Tibial nerve (tissue), 4 donors: ENCODE measurements around the gene ZMYND11. TPM values are rescaled to one million over a fixed set of nuclear protein-coding genes. Genes with fewer than 3 reads are reported as not detected.
A peak's percentile ranks its signal among the peaks of the same experiment; 100 is the strongest.

Experiments used
- DNase-seq, 2 donors: peaks; one replicate each; pipeline ENCODE4 v3.0.0-alpha.2; 2019; ENCODE audit warnings: low spot score in 2 of 2
- H3K27ac ChIP-seq, 4 donors: fragments of 200-600 bp; sonication (generic) in 3 of 4; one replicate each; pipeline ENCODE4 v1.5.1; 2017 to 2019; ENCODE audit warnings: mild to moderate bottlenecking in 1 of 4
- H3K27me3 ChIP-seq, 2 donors: fragments of 200-600 bp; sonication (generic) in 1 of 2; one replicate each; pipeline versions ENCODE4 v1.5.1 to v1.6.0; 2017 to 2019
- H3K36me3 ChIP-seq, 3 donors: fragments of 200-600 bp; sonication (generic); one replicate each; pipeline ENCODE4 v1.5.1; 2018 to 2019
- H3K4me1 ChIP-seq, 4 donors: fragments of 200-600 bp; sonication (generic) in 3 of 4; one replicate each; pipeline ENCODE4 v1.5.1; 2017 to 2019
- H3K4me3 ChIP-seq, 4 donors: fragments of 200-600 bp; sonication (generic) in 3 of 4; one replicate each; pipeline ENCODE4 v1.5.1; 2017 to 2019; ENCODE audit warnings: mild to moderate bottlenecking in 1 of 4, moderate library complexity in 1 of 4
- H3K9me3 ChIP-seq, 4 donors: fragments of 200-600 bp; sonication (generic) in 3 of 4; one replicate each; pipeline ENCODE4 v1.5.1; 2017 to 2019
- EP300 ChIP-seq, 2 donors: sonication (generic); formaldehyde crosslinking; IDR thresholded peaks; one replicate each; pipeline ENCODE4 v1.6.1; 2017; ENCODE audit warnings: antibody characterized with exemption in 2 of 2, mild to moderate bottlenecking in 1 of 2
- POLR2A ChIP-seq, 2 donors: fragments of 450-650 bp; IDR thresholded peaks; one replicate each; pipeline ENCODE4 v1.6.1; 2017; ENCODE audit warnings: antibody characterized with exemption in 2 of 2, mild to moderate bottlenecking in 2 of 2, moderate library complexity in 2 of 2
- WGBS, 2 donors: methylation state at CpG; one replicate each; pipeline ENCODE4 v1.1.5; 2018; 5-methylcytosine and 5-hydroxymethylcytosine counted together
- total RNA-seq, 4 donors: library from RNA; depleted of rRNA; stranded (reverse); fragments of >200 nt; gene quantifications; one replicate each; pipeline ENCODE4 v1.1.0, GENCODE V29; 2016
- TF ChIP-seq, protein P1 (sequence below), 5 experiments: fragments of 200-600 bp in 3 of 5; fragments of 450-650 bp in 2 of 5; sonication (generic) in 3 of 5; IDR thresholded peaks; one replicate each; pipeline ENCODE4 v1.5.1; 2016 to 2019; ENCODE audit warnings: antibody characterized with exemption in 5 of 5, mild to moderate bottlenecking in 3 of 5, moderate library complexity in 2 of 5

The ZMYND11 gene
- 10 to 100 TPM; 66.3 to 80.2 (median 69.2) TPM for total RNA-seq

DNA sequence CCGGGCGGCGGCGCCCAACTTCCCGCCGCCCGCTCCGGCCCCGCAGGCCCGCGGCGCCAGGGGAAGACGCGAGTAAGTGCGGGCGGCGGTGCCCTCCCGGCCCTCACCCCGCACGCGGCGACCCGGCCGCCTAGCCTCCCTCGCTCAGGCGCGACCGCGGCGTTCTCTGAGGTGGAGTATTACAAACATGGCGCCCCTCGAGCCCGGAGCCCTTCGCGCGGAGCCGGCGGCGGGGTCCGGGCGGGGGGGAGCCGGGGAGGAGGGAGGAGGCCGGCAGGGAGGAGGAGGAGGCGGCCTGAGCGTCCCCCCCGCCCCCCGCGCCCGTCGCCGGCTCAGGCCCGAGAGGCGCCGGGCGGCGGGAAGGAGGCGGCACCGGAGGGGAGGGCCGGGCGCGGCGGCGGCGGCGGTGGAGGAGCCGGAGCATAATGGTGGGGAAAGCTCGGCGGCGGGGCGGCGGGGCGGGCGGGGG lies at the start of gene ZMYND11:
TSS of gene ZMYND11 (plus strand) at position 324 of the 469 bp plus-strand sequence. CDS start 44,558 bp downstream, outside the sequence.
- DNase-seq = peak; percentile 40 to 41
- Histone ChIP-seq H3K4me1 (peaks cover 2 to 51% (median 24%) of the 10 kb centered on the region in 4 donors), H3K9me3 (no peaks in the 10 kb centered on the region), H3K27ac (peak within 1 kb of the TSS; percentile 97 to 100 (median 98)), H3K27me3 (no peaks in the 10 kb centered on the region), H3K4me3 (peak within 1 kb of the TSS; percentile 69 to 95 (median 84)), H3K36me3 (no peaks in the 10 kb centered on the region)
- TF ChIP-seq POLR2A (IDR thresholded peaks at IDR 0.05) = no peak
- TF ChIP-seq EP300 (IDR thresholded peaks at IDR 0.05) = peak in 1 of 2 donors; percentile 29
- TF ChIP-seq, protein P1, sequence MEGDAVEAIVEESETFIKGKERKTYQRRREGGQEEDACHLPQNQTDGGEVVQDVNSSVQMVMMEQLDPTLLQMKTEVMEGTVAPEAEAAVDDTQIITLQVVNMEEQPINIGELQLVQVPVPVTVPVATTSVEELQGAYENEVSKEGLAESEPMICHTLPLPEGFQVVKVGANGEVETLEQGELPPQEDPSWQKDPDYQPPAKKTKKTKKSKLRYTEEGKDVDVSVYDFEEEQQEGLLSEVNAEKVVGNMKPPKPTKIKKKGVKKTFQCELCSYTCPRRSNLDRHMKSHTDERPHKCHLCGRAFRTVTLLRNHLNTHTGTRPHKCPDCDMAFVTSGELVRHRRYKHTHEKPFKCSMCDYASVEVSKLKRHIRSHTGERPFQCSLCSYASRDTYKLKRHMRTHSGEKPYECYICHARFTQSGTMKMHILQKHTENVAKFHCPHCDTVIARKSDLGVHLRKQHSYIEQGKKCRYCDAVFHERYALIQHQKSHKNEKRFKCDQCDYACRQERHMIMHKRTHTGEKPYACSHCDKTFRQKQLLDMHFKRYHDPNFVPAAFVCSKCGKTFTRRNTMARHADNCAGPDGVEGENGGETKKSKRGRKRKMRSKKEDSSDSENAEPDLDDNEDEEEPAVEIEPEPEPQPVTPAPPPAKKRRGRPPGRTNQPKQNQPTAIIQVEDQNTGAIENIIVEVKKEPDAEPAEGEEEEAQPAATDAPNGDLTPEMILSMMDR (IDR thresholded peaks at IDR 0.05) = peak in 1 of 5 experiments; percentile 4
- 0 to 2% methylated on average over 8 to 10 of the region's 73 CpGs for WGBS, 2 donors

DNA sequence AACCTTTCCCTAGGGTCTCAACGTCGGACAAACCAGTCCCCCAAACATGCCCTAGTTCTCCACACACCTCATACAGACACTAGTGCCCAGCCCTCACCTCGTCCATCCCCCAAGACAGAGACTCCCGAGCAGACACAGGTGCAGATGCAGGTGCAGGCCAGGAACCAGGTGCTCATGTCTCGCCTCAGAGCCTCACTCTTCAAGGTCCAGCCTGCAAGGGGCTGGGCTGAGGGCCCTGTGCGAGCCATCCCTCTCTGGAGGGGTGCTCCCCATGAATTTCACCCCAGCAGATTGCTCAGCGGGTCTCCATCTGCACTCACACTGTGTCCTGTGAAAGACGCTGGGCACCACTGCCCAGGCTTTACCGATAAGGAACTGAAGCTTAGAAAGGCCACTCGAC lies 49.2 kb upstream of the ZMYND11 start:
- DNase-seq = no peak
- H3K36me3 ChIP-seq = no peaks in the 10 kb centered on the region
- no peak overlapping the region for H3K27ac ChIP-seq
- no peaks in the 10 kb centered on the region for H3K27me3 ChIP-seq
- H3K4me3 ChIP-seq = no peak overlapping the region
- TF ChIP-seq, protein P1 (IDR thresholded peaks at IDR 0.05) = no peak
- TF ChIP-seq EP300 (IDR thresholded peaks at IDR 0.05) (no peak), POLR2A (IDR thresholded peaks at IDR 0.05) (no peak)
- 74 to 82% methylated on average over 10 of the region's 10 CpGs for WGBS, 2 donors
- no peaks in the 10 kb centered on the region for H3K4me1 ChIP-seq
- H3K9me3 ChIP-seq = no peaks in the 10 kb centered on the region

DNA sequence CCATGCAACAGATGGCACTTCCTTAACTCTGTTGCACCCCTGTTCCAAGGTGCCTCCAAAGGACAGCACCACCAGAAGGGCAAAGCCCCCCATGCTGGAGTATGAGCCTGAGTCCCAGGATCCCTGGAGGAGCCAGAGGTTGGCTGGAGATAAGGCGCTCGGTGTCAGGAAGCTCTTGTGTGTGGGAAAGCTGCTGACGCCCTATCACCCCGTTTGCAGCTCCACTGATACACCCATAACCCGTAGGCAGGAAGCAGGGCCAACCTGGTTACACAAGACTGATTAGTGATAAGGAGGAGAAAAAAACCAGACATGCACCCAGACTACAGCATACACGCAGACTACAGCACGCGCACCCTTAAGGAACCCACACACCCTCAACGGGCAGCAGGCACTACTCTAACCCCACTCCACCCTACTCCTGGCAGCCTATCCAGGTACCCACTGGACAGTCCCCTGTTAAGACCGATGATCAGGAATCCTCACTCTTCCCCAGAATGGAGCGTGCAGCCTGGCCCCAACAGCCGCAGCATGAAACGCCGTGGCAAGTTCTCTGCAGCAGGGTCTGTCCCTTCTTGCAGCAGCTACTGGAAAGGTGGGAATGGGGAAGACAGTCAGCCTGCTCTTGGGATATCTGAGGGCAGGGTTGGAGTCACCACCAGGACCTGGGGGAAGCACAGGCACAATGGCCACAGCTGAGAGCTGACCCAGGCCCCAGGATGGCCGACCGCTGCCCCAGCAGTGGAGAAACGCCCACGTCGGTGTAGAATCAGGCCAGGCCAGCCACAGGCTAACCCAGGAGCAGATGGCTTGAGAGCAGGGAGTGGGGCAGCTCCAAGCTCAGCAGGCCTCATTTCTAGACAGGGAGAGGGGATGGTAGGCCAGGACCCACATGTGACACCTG lies 47.8 kb upstream of the ZMYND11 start:
- no peak for DNase-seq
- TF ChIP-seq POLR2A (IDR thresholded peaks at IDR 0.05) (no peak), EP300 (IDR thresholded peaks at IDR 0.05) (no peak)
- TF ChIP-seq, protein P1 (IDR thresholded peaks at IDR 0.05) = no peak
- no peaks in the 10 kb centered on the region for H3K4me1 ChIP-seq
- 73 to 83% methylated on average over 14 of the region's 19 CpGs for WGBS, 2 donors
- H3K36me3 ChIP-seq = no peaks in the 10 kb centered on the region
- H3K4me3 ChIP-seq = no peak overlapping the region
- H3K9me3 ChIP-seq = no peaks in the 10 kb centered on the region
- H3K27me3 ChIP-seq = no peaks in the 10 kb centered on the region
- H3K27ac ChIP-seq = no peak overlapping the region

DNA sequence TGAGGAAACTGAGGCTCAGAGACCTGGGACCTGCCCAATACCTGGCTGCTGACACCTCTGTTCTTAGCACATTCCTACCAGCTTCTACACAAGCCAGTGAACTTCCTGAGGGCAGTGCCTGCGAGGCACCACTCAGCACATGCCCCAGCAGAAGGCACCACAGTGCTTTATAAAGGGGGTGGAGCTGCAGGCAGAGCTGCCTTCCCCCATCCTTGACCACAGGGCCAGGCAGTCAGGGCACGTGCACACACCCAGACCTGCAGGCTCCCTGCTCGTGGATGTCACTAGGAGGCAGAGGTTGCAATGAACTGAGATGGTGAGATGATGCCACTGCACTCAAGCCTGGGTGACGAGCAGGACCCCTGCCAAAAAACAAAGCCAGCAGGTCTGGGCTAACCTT lies 47.0 kb upstream of the ZMYND11 start:
- TF ChIP-seq, protein P1 (IDR thresholded peaks at IDR 0.05) = no peak
- TF ChIP-seq POLR2A (IDR thresholded peaks at IDR 0.05) (no peak), EP300 (IDR thresholded peaks at IDR 0.05) (no peak)
- 51 to 62% methylated on average over 4 of the region's 4 CpGs for WGBS, 2 donors
- Histone ChIP-seq H3K4me3 (no peak overlapping the region), H3K27ac (no peak overlapping the region), H3K36me3 (no peaks in the 10 kb centered on the region), H3K4me1 (no peaks in the 10 kb centered on the region), H3K9me3 (no peaks in the 10 kb centered on the region), H3K27me3 (no peaks in the 10 kb centered on the region)
- DNase-seq = no peak

DNA sequence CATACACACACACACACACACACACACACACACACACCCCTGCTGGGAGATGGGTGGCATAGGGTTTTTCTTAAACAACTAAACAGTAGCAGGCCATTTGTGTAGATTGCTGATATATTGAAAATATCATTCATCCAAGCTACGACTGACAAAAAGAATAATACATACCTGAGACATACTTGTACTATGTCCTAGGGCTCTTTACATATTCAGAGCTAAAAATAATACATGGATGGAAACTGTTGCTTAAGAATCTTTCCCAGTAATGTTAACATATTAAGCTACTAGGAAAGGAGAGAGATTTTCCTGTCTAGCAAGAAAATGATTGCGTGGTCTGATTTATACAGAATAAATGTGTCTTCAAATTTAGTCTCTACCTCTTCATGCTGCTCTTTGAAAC lies 46.0 kb upstream of the ZMYND11 start:
- peaks cover 0 to under 1% (median 0%) of the 10 kb centered on the region in 4 donors for H3K9me3 ChIP-seq
- H3K27ac ChIP-seq = no peak overlapping the region
- no peaks in the 10 kb centered on the region for H3K27me3 ChIP-seq
- TF ChIP-seq POLR2A (IDR thresholded peaks at IDR 0.05) = no peak
- TF ChIP-seq, protein P1 (IDR thresholded peaks at IDR 0.05) = no peak
- no peak for TF ChIP-seq EP300 (IDR thresholded peaks at IDR 0.05)
- H3K4me1 ChIP-seq = no peaks in the 10 kb centered on the region
- H3K36me3 ChIP-seq = no peaks in the 10 kb centered on the region
- DNase-seq = no peak
- 78 to 87% methylated on average over 2 of the region's 2 CpGs for WGBS, 2 donors
- H3K4me3 ChIP-seq = no peak overlapping the region
